Heart left ventricle (tissue), 13 donors: ENCODE measurements around the gene ABCC8.
A peak's percentile ranks its signal among the peaks of the same experiment; 100 is the strongest.

Experiments used
- CTCF ChIP-seq, 12 donors: fragments of 200-600 bp; sonication (generic) in 4 of 12; IDR thresholded peaks; one replicate each; pipeline versions ENCODE4 v1.5.0 to v1.8.0; 2018 to 2022; ENCODE audit warnings: antibody characterized with exemption in 12 of 12, mild to moderate bottlenecking in 5 of 12
- POLR2A ChIP-seq, 2 donors: fragments of 450-650 bp; IDR thresholded peaks; one replicate each; pipeline ENCODE4 v1.6.1; 2017; ENCODE audit warnings: antibody characterized with exemption in 2 of 2, mild to moderate bottlenecking in 2 of 2, moderate library complexity in 2 of 2
- donor health status: ischemic (EF 13 %, LVEDD 7.1; RV severe dilation, severe dysfunction).
- donor health status: DM: no; HTN: yes; CAD: no.
- donor health status: DM: no; HTN: no; CAD: no.
- donor health status: ischemic (EF 25% LVEDD 6.9; RV normal size, moderate dysfunction).
- donor health status: ischemic (EF 25% LVEDD 5.7; RV mildly dilated, moderate dysfunction).
- donor health status: ischemic (EF 35%, LVEDD 5.7; RV mildly dilated, moderate dysfunction).
- donor health status: nonischemic (EF 11% LVEDD 7.7; RV severe dilation, severe dysfunction).
- donor health status: DM: yes; HTN: yes; CAD: no.
- donor health status: PGD.
- donor health status: ischemic (EF 29% LVEDD 5.4; RV normal size, mild dysfunction).
- donor health status: nonischemic (EF 23%, LVEDD 6.1; RV moderate dilation, normal function).

- no peak for TF ChIP-seq CTCF (IDR thresholded peaks at IDR 0.05)
- peak in 1 of 2 donors; percentile 14 for TF ChIP-seq POLR2A (IDR thresholded peaks at IDR 0.05)
Measured at GRCh38 chr11:17410606-17411379, 65.9 kb downstream of the ABCC8 start.
